ENCODE data around the gene SRXN1. TPM values are rescaled to one million over a fixed set of nuclear protein-coding genes. Genes with fewer than 3 reads are reported as not detected.
A peak's percentile ranks its signal among the peaks of the same experiment; 100 is the strongest.
"Not testable (repeated sequence)": the region's sequence is repeated elsewhere in the genome, so short reads cannot be mapped to it uniquely, and the experiment has no call there.

The SRXN1 gene
- polyA plus RNA-seq, 1 donor = 7.5 TPM

- DNase-seq = no peak
These were observed 803 bp upstream of the SRXN1 start for GRCh38 chr20:653590-654416.

GRCh38 chr20:652615-653109 lies 338 bp downstream of the SRXN1 start:
- DNase-seq = peak; percentile 52

- DNase-seq = no peak
These were observed 1.0 kb downstream of the SRXN1 start for GRCh38 chr20:651713-652614.

- DNase-seq = no peak
These were observed 2.0 kb downstream of the SRXN1 start for GRCh38 chr20:650954-651353.

GRCh38 chr20:650281-650680 lies 2.7 kb downstream of the SRXN1 start:
- DNase-seq = no peak

GRCh38 chr20:647479-648019 lies 5.5 kb downstream of the SRXN1 start:
- no peak for DNase-seq

GRCh38 chr20:646868-647233 lies 6.1 kb downstream of the SRXN1 start:
- no peak for DNase-seq

GRCh38 chr20:646107-646867 lies 6.7 kb downstream of the SRXN1 start:
- DNase-seq = no peak

GRCh38 chr20:645318-646106 lies 7.5 kb downstream of the SRXN1 start:
- peak; percentile 84 for DNase-seq

GRCh38 chr20:644692-645317 lies 8.2 kb downstream of the SRXN1 start:
- DNase-seq = no peak

GRCh38 chr20:642398-643174 lies 10.4 kb downstream of the SRXN1 start:
- DNase-seq = peak; percentile 63

- DNase-seq = not testable (repeated sequence)
These were observed 11.0 kb downstream of the SRXN1 start for GRCh38 chr20:642013-642397.

GRCh38 chr20:641516-641875 lies 11.5 kb downstream of the SRXN1 start:
- DNase-seq = no peak

GRCh38 chr20:640674-641515 lies 12.1 kb downstream of the SRXN1 start:
- DNase-seq = no peak

- DNase-seq = no peak
These were observed 14.4 kb downstream of the SRXN1 start for GRCh38 chr20:638579-638978.

GRCh38 chr20:637559-637958 lies 15.4 kb downstream of the SRXN1 start:
- no peak for DNase-seq

GRCh38 chr20:635893-636338 lies 17.1 kb downstream of the SRXN1 start:
- DNase-seq = no peak

GRCh38 chr20:635028-635892 lies 17.7 kb downstream of the SRXN1 start:
- DNase-seq = no peak
